GM21723 (cell line): ENCODE data around the gene RALGPS1.

ENCODE experiments used
- ATAC-seq: cut with Tn5 transposase; IDR thresholded peaks from one replicate; pipeline ENCODE4 v1.9.1; 2021; ENCODE audit warnings: mild to moderate bottlenecking, moderate library complexity; ENCODE audit not compliant: unreplicated experiment

RALGPS1 gene

GRCh38 chr9:127147251-127147650 lies 232.7 kb downstream of the RALGPS1 start:
- ATAC-seq: no peak

- ATAC-seq: no peak
Observed at GRCh38 chr9:127148014-127148413, 233.4 kb downstream of the RALGPS1 start.

GRCh38 chr9:127149010-127149409 lies 234.4 kb downstream of the RALGPS1 start:
- no peak for ATAC-seq

GRCh38 chr9:127149463-127150390 lies 235.1 kb downstream of the RALGPS1 start:
- no peak for ATAC-seq

- ATAC-seq: no peak
Observed at GRCh38 chr9:127153501-127153900, 238.9 kb downstream of the RALGPS1 start.

GRCh38 chr9:127154003-127154389 lies 239.4 kb downstream of the RALGPS1 start:
- no peak for ATAC-seq

GRCh38 chr9:127154390-127155191 lies 240.0 kb downstream of the RALGPS1 start:
- ATAC-seq: peak; percentile 63

- ATAC-seq: no peak
Observed at GRCh38 chr9:127155314-127155960, 240.9 kb downstream of the RALGPS1 start.

- ATAC-seq: no peak
Observed at GRCh38 chr9:127158786-127159324, 244.3 kb downstream of the RALGPS1 start.

- ATAC-seq: no peak
Observed at GRCh38 chr9:127159325-127159801, 244.8 kb downstream of the RALGPS1 start.

GRCh38 chr9:127159949-127160610 lies 245.5 kb downstream of the RALGPS1 start:
- no peak for ATAC-seq

- ATAC-seq: no peak
Observed at GRCh38 chr9:127161081-127161624, 246.6 kb downstream of the RALGPS1 start.

- no peak for ATAC-seq
Observed at GRCh38 chr9:127162046-127162863, 247.7 kb downstream of the RALGPS1 start.

- ATAC-seq: no peak
Observed at GRCh38 chr9:127162864-127163365, 248.3 kb downstream of the RALGPS1 start.

- ATAC-seq: no peak
Observed at GRCh38 chr9:127163409-127163808, 248.8 kb downstream of the RALGPS1 start.

- ATAC-seq: no peak
Observed at GRCh38 chr9:127165116-127165515, 250.5 kb downstream of the RALGPS1 start.

- no peak for ATAC-seq
Observed at GRCh38 chr9:127166111-127166510, 251.5 kb downstream of the RALGPS1 start.

GRCh38 chr9:127166651-127167524 lies 252.3 kb downstream of the RALGPS1 start:
- ATAC-seq: peak; percentile 62
